Femur (tissue), 1 donor: Measurements from ENCODE around the gene LIF.
"Not testable (repeated sequence)": the region's sequence is repeated elsewhere in the genome, so short reads cannot be mapped to it uniquely, and the experiment has no call there.

Source experiments
- DNase-seq: peaks from one replicate; pipeline ENCODE4 v3.0.0-alpha.2; 2017

LIF gene

GRCh38 chr22:30224161-30224857, 22.2 kb downstream of the LIF start:
- no peak for DNase-seq

DNA sequence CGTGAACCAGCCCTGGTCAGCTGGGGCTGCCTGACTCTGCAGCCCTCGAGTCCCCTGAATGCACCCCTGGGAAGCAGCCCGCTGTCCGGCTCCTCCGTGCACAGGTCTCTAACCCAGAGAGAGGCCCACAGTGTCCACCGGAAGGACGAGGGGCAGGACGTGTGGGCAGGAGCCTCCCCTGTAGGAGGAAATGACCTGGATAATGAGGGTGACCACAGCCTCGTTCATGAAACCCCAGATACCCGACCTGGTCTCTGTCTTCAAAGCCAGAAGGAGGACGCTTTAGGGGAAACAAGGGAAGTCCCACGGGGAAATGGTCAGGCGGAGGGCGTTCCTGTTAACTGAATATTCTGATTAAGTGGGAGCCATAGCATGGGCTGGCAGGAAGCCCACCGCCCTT, 23.3 kb downstream of the LIF start:
- DNase-seq: no peak

DNA sequence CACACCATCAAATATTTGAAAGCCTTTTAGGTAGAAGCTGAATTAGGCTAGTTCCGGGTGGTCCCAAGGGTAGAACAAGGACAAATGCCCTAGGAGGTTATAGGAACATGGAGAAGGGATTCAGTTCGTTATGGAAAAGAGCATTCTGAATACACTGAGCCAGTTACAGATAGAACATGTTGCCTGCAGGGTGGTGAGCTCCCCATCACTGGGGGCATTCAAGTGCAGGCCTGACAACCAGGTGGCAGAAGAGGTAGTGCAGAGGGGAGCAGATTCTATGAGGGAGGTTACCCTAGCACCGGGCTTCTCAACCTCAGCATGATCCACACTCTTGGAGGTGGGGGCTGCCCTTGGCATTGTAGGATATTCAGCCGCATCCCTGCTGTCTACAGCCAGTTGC, 24.2 kb downstream of the LIF start:
- DNase-seq: no peak

DNA sequence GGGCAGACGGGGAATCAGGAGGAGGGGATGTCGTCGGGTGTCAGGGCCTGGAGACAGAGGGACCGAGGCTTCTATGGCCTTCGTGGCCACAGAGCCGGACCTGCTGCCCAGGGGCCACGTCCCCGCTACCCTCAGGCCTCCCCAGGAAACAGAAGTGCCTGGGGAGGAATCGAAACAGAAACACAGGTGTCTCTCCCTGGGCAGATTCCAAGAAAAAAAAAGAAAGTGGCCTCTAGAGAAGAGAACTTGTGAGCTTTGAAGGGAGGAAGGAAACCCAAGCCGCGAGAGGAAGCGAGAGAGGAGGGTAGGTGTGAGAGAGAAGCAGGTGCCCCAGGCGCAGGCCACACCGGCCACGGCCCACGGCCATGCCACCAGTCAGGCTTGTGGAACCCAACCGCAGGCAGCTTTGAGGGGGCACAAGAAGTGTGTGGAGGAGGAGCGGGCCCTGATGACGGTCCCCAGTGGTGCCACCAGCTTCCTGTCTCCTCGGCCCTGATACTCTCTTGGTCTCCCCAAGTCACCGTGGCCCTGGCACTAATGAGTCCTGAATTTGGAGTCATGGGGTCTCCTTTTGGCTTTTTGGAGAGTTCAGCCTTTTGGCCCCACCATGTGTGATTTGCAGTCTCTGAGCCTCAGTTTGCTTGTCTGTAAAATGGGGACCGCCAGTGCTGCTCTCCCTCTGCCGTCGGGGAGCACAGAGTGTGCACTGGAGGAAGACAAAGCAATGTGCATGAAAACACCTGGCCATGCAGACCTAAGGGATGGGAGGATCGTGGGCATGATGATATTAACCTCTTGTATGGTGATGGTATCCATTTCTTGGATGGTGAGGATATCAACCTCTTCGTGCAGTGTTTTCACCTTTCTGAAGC, 25.2 kb downstream of the LIF start:
- DNase-seq: no peak

DNA sequence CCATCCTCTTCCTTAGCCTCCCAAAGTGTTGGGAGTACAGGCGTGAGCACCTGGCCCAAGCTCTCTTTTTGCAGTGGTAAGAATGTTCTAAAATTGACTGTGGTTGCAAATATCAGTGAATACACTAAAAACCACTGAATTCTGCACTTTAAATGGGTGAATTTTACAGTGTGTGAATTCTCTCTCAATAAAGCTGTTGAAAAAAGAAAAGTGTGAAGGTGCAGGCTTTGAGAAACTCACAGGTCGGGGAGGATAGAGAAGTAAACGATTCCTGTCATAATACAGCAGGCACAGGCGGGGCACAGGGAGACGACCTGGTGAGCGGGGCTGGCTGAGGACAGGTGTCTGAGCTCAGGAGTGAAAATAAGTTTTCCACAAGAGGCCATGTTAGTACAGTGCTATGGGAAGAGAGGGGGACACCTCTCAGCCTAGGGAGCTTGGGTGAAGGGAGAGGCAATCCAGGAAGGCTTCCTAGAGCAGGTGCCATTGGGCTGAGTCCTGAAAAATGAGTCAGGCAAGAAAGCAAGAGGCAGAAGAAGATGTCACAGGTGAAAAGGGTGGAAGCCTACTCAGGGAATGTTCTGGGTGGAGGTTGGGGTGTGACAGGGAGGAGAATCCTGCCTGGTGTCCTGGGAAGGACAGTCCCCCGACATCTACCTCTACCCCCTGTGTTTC, 26.1 kb downstream of the LIF start:
- DNase-seq: no peak

GRCh38 chr22:30219668-30220278, 26.8 kb downstream of the LIF start:
- no peak for DNase-seq

GRCh38 chr22:30219049-30219654, 27.4 kb downstream of the LIF start:
- DNase-seq: no peak

DNA sequence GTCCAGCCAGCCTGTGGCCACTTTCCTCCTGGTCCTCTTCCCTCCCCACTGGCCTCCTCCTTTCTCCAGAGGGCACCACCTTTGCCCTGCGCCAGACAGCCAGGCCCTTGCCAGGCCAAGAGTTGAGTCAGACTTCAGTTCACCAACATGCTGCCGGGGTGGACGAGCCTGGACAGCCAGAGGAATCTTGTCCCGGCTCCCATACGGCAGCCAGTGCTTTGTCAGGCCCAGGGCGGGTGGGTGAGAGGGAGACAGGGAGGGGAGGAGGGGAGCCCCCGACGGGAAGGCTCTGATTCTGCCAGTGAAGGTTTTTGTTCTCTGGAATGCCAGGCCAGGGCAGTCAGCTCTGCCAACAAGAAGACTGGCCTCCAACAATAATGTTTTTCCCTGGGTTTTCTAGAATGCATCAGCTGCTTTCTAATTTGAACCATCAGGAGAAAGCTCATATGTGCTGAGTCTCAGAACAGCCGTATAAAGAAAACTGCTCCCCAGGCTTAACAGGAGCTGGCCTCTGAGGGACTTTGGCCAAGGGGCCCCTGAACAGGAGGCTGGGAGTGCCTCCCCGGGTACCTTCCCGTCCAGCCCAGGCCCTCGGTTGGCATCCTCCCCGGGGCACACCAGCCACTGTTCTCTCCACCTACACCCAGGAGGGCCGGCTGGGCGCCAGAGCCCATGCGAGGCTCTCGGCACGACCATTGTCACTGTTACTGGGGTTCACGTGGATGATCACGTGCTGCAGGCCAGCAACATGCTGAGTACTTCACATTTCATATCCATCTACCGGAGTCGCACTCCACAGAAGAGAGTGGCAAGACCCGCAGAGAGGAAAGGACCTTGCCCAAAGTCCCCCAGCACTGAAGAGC, 28.6 kb downstream of the LIF start:
- DNase-seq: no peak

DNA sequence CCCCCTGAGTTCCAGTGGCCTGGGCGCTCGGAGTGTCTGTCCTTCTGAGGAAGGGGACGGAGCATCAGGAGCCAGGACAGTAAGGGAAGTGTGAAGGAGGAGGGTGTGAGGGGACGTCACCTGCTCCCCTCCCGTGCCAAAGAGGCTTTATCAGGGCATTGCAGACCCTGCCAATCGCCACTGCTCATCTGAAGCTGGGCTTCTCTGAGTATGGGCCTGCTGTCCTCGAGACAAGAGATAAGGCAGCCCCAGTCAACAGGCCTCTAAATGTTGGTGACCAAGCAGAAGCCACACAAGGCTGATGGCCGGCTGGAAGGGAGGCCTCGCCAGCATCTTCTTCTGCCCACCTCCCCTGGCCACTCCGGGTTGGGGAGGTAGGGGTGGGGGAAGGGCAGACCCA, 29.8 kb downstream of the LIF start:
- DNase-seq: no peak

- DNase-seq: not testable (repeated sequence)
Observed at GRCh38 chr22:30216272-30216671, 30.3 kb downstream of the LIF start.

GRCh38 chr22:30214703-30215407, 31.7 kb downstream of the LIF start:
- no peak for DNase-seq

DNA sequence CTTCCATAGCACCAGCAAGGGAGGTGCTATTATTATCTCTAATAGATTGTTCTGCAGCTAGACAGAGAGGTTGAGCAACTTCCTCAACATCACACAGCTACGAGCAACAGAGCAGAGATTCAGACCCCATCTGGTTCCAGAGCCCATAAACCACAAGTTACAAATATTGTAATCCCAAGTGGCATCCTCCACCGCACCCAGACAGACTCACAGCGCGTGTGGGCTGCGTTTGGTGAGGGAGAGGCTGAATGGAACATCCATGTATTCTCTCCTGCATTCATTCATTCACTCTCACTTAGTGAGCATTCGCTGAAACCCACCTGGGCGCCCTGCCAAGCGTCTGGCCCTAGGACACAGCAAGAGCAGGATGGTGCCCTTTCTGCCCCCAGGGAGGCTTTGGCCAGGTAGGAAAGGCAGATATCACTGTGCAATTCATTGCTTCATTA, 33.5 kb downstream of the LIF start:
- no peak for DNase-seq

DNA sequence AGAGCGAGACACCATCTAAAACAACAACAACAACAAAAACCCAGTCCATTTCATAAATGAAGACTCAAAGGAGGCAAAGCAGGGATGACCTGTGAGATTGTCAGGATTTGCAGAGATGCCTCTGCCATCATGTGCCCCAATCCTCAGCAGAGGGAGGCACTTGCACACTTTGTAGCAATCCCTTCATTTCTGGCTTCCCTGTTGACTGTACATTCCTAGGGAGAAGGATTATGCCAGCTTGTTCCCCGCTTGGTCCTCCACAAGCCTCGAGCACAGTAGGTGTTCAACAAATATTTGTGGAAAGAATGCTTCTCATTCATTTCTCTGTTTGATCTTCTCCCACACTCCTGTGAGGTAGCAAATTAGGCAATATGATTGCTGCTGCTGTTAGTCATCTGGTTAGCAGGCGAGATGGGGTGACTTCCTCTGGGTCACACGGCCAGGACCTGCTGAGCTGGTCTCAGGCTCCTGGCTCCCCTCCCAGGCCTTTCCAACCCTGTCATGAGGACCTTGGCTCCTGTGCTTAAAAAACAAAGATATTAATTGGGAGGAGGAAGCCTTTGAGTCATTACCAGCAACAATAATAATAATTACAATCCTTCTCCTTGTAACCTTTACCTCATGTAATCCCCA, 34.1 kb downstream of the LIF start:
- no peak for DNase-seq

DNA sequence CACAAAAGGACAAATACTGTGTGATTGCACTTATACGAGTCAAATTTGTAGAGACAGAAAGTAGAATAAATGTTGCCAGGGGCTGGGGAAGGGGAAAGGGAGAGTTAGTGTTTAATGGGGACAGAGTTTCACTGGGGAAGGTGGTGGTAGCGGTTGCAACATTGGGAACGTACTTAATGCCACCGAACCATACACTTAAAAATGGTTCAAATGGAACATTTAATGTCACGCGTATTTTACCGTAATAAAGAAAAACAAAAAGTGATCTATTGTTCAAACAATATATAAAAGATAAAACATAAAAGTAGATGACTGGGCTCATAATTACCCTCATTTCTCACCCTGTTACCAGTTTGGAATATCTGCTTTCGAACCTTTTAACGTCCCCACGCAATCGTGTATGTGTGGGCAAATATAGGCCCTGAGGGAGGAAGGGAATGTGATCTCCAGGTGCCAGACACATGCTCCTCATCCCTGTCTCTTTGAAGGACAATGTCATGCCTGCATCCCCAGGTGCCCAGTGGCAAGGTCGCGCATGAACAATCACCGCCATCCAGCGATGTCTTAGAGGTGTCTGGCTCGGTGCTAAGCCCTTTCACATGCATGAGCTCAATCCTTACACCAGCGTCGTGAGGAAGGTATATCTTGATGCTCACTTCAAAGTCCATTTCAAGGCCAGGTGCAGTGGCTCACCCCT, 35.3 kb downstream of the LIF start:
- no peak for DNase-seq

- DNase-seq: no peak
Observed at GRCh38 chr22:30210235-30210909, 36.2 kb downstream of the LIF start.

DNA sequence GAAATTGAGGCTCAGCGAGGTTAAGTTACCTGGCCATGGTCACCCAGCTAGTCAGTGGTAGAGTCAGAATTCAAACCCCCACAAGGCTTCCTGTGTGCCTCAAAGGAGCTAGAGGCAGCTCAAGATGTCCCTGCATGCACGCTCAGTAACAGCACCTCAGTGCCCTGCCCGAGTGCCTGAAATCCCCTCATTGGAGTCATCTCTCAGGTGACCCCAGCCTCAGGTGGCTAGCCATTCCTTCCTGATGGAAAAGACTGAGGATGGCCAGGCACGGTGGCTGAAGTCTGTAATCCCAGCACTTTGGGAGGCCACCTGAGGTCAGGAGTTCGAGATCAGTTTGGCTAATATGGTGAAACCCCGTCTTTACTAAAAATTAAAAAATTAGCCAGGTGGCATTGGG, 36.9 kb downstream of the LIF start:
- DNase-seq: no peak

- peak; percentile 77 for DNase-seq
Observed at GRCh38 chr22:30208631-30209603, 37.6 kb downstream of the LIF start.

- no peak for DNase-seq
Observed at GRCh38 chr22:30206944-30207343, 39.6 kb downstream of the LIF start.
